Nephron (organoid): ENCODE data around the gene CCNC.

Experiments used
- H3K27ac Mint-ChIP-seq, 3 experiments: 2 replicates each; pipeline ENCODE4 v1.8.0; 2020; ENCODE audit warnings: mixed read lengths in 3 of 3, mild to moderate bottlenecking in 2 of 3, moderate library complexity in 1 of 3
- H3K27me3 Mint-ChIP-seq: 2 replicates; pipeline ENCODE4 v1.8.0; 2021; ENCODE audit warnings: low read depth, mild to moderate bottlenecking, moderate library complexity, mixed read lengths
- H3K36me3 Mint-ChIP-seq: 2 replicates; pipeline ENCODE4 v1.8.0; 2020; ENCODE audit warnings: low read depth, mixed read lengths
- H3K4me1 Mint-ChIP-seq: 2 replicates; pipeline ENCODE4 v1.8.0; 2020; ENCODE audit warnings: mixed read lengths
- H3K4me3 Mint-ChIP-seq, 3 experiments: 2 replicates each; pipeline ENCODE4 v1.8.0; 2020; ENCODE audit warnings: mild to moderate bottlenecking in 3 of 3, mixed read lengths in 3 of 3, moderate library complexity in 2 of 3
- H3K9me3 Mint-ChIP-seq: 2 replicates; pipeline ENCODE4 v1.8.0; 2020; ENCODE audit warnings: mixed read lengths
- CTCF ChIP-seq, 3 experiments: fragments of 200-600 bp; sonication (generic); IDR thresholded peaks; one replicate each; pipeline ENCODE4 v1.5.0; 2021; ENCODE audit warnings: antibody characterized with exemption in 3 of 3; ENCODE audit not compliant: unreplicated experiment in 3 of 3

CCNC gene

GRCh38 chr6:99612551-99613408, 44.3 kb upstream of the CCNC start:
- Mint-ChIP-seq H3K27ac (no peak overlapping the region), H3K27me3 (peaks cover 98% of the 10 kb centered on the region)

GRCh38 chr6:99611148-99611547, 42.7 kb upstream of the CCNC start:
- no peak overlapping the region for H3K4me3 Mint-ChIP-seq
- H3K4me1 Mint-ChIP-seq, result peaks cover 8% of the 10 kb centered on the region
- H3K27ac Mint-ChIP-seq, result no peak overlapping the region
- no peaks in the 10 kb centered on the region for H3K36me3 Mint-ChIP-seq
- no peak for TF ChIP-seq CTCF (IDR thresholded peaks at IDR 0.05; ENCODE audit: unreplicated experiment in 3 of 3)
- H3K27me3 Mint-ChIP-seq, result peaks cover 98% of the 10 kb centered on the region
- H3K9me3 Mint-ChIP-seq, result peaks cover 7% of the 10 kb centered on the region

More at GRCh38 chr6:99612551-99613408, 44.3 kb upstream of the CCNC start:
- Mint-ChIP-seq H3K9me3 (peaks cover 5% of the 10 kb centered on the region), H3K4me1 (peaks cover 8% of the 10 kb centered on the region), H3K4me3 (peak overlapping the region; percentile 47 to 53 (median 52)), H3K36me3 (no peaks in the 10 kb centered on the region)
- TF ChIP-seq CTCF (IDR thresholded peaks at IDR 0.05; ENCODE audit: unreplicated experiment in 3 of 3), result no peak

GRCh38 chr6:99609905-99610489, 41.5 kb upstream of the CCNC start:
- Mint-ChIP-seq H3K27me3 (peaks cover 98% of the 10 kb centered on the region), H3K4me1 (peaks cover 6% of the 10 kb centered on the region), H3K27ac (no peak overlapping the region), H3K9me3 (peaks cover 8% of the 10 kb centered on the region), H3K4me3 (no peak overlapping the region), H3K36me3 (no peaks in the 10 kb centered on the region)
- no peak for TF ChIP-seq CTCF (IDR thresholded peaks at IDR 0.05; ENCODE audit: unreplicated experiment in 3 of 3)

GRCh38 chr6:99608886-99609482, 40.5 kb upstream of the CCNC start:
- no peaks in the 10 kb centered on the region for H3K36me3 Mint-ChIP-seq
- TF ChIP-seq CTCF (IDR thresholded peaks at IDR 0.05; ENCODE audit: unreplicated experiment in 3 of 3), result no peak
- peaks cover 98% of the 10 kb centered on the region for H3K27me3 Mint-ChIP-seq
- H3K27ac Mint-ChIP-seq, result no peak overlapping the region
- H3K9me3 Mint-ChIP-seq, result peaks cover 8% of the 10 kb centered on the region
- H3K4me1 Mint-ChIP-seq, result peaks cover 5% of the 10 kb centered on the region
- H3K4me3 Mint-ChIP-seq, result no peak overlapping the region

- Mint-ChIP-seq H3K27me3 (peaks cover 100% of the 10 kb centered on the region), H3K4me1 (peaks cover 8% of the 10 kb centered on the region), H3K36me3 (no peaks in the 10 kb centered on the region), H3K9me3 (peaks cover 8% of the 10 kb centered on the region), H3K27ac (no peak overlapping the region), H3K4me3 (no peak overlapping the region)
- no peak for TF ChIP-seq CTCF (IDR thresholded peaks at IDR 0.05; ENCODE audit: unreplicated experiment in 3 of 3)
Measured at GRCh38 chr6:99608059-99608885, 39.8 kb upstream of the CCNC start.
